Astrocyte (in vitro differentiated cells and primary cell): ENCODE results near the gene RASSF6. TPM values are rescaled to one million over a fixed set of nuclear protein-coding genes. Genes with fewer than 3 reads are reported as not detected.

Experiments used
- DNase-seq: peaks from one replicate; pipeline ENCODE4 v3.0.0-alpha.2; 2010; ENCODE audit warnings: low read depth
- FAIRE-seq: peaks from 2 replicates; lab custom pipeline; 2011; peaks lifted over from hg19 to GRCh38; lab: Jason Lieb, UNC
- H2AFZ ChIP-seq: 2 replicates; pipeline ENCODE4 v1.6.0; 2012; ENCODE audit warnings: low read depth, low read length, inconsistent platforms
- H3K27ac ChIP-seq: 2 replicates; pipeline ENCODE4 v1.5.1; 2011; ENCODE audit warnings: low read depth, low read length, inconsistent platforms
- H3K27me3 ChIP-seq: 2 replicates; pipeline ENCODE4 v1.6.0; 2011; ENCODE audit warnings: low read length, inconsistent platforms; ENCODE audit not compliant: insufficient read depth
- H3K36me3 ChIP-seq: 2 replicates; pipeline ENCODE4 v1.5.1; 2011; ENCODE audit warnings: low read length, inconsistent platforms; ENCODE audit not compliant: insufficient read depth
- H3K4me1 ChIP-seq: 2 replicates; pipeline ENCODE4 v1.5.1; 2011; ENCODE audit warnings: low read length, inconsistent platforms; ENCODE audit not compliant: insufficient read depth
- H3K4me2 ChIP-seq: 2 replicates; pipeline ENCODE4 v1.6.0; 2012; ENCODE audit warnings: low read length, inconsistent platforms
- H3K4me3 ChIP-seq: 2 replicates; pipeline ENCODE4 v1.5.1; 2011; ENCODE audit warnings: low read depth, mild to moderate bottlenecking, low read length, inconsistent platforms; ENCODE audit not compliant: insufficient read depth
- H3K79me2 ChIP-seq: 2 replicates; pipeline ENCODE4 v1.6.0; 2012; ENCODE audit warnings: mild to moderate bottlenecking, low read length, inconsistent platforms; ENCODE audit not compliant: insufficient read depth
- H3K9ac ChIP-seq: 2 replicates; pipeline ENCODE4 v1.6.0; 2012; ENCODE audit warnings: mild to moderate bottlenecking, low read length, inconsistent platforms
- H3K9me3 ChIP-seq: 2 replicates; pipeline ENCODE4 v1.5.1; 2012; ENCODE audit warnings: low read depth, mild to moderate bottlenecking, low read length, inconsistent platforms; ENCODE audit not compliant: insufficient read depth
- H4K20me1 ChIP-seq: 2 replicates; pipeline ENCODE4 v1.6.0; 2012; ENCODE audit warnings: low read length, inconsistent platforms; ENCODE audit not compliant: insufficient read depth
- H3K27ac Mint-ChIP-seq: one replicate; pipeline ENCODE4 v1.8.0; 2021; ENCODE audit warnings: mild to moderate bottlenecking, mixed read lengths; ENCODE audit not compliant: unreplicated experiment
- H3K27me3 Mint-ChIP-seq: one replicate; pipeline ENCODE4 v1.8.0; 2021; ENCODE audit warnings: low read depth, mixed read lengths; ENCODE audit not compliant: unreplicated experiment
- H3K36me3 Mint-ChIP-seq: one replicate; pipeline ENCODE4 v1.8.0; 2021; ENCODE audit warnings: low read depth, mixed read lengths; ENCODE audit not compliant: unreplicated experiment
- H3K4me1 Mint-ChIP-seq: one replicate; pipeline ENCODE4 v1.8.0; 2021; ENCODE audit warnings: low read depth, mixed read lengths; ENCODE audit not compliant: unreplicated experiment
- H3K4me3 Mint-ChIP-seq: one replicate; pipeline ENCODE4 v1.8.0; 2021; ENCODE audit warnings: mild to moderate bottlenecking, moderate library complexity, mixed read lengths; ENCODE audit not compliant: unreplicated experiment
- H3K9me3 Mint-ChIP-seq: one replicate; pipeline ENCODE4 v1.8.0; 2021; ENCODE audit warnings: mild to moderate bottlenecking, mixed read lengths; ENCODE audit not compliant: unreplicated experiment
- CTCF ChIP-seq: IDR thresholded peaks from 2 replicates; pipeline ENCODE4 v1.5.1; 2011; ENCODE audit warnings: low read depth, mild to moderate bottlenecking, inconsistent platforms, low read length, moderate library complexity; ENCODE audit not compliant: insufficient read depth
- EZH2 ChIP-seq: IDR thresholded peaks from 2 replicates; pipeline ENCODE4 v1.6.1; 2012; ENCODE audit warnings: mild to moderate bottlenecking, low read length, inconsistent platforms; ENCODE audit not compliant: insufficient read depth
- total RNA-seq: library from RNA; stranded (reverse); gene quantifications from 2 replicates; pipeline ENCODE4 v1.2.1, GENCODE V29; 2021

The RASSF6 gene
- total RNA-seq, 1 donor from 2014 or later, result 0.14 TPM

- FAIRE-seq, result no peak
- Histone ChIP-seq H3K4me3 (no peak overlapping the region), H4K20me1 (no peaks in the 10 kb centered on the region), H2AFZ (no peak overlapping the region), H3K9ac (no peak overlapping the region), H3K4me1 (peaks cover 15% of the 10 kb centered on the region), H3K27me3 (no peaks in the 10 kb centered on the region), H3K79me2 (no peaks in the 10 kb centered on the region), H3K36me3 (no peaks in the 10 kb centered on the region), H3K4me2 (no peak overlapping the region), H3K27ac (no peak overlapping the region), H3K9me3 (no peaks in the 10 kb centered on the region)
- no peak for DNase-seq
- peak overlapping the region; percentile 26 for H3K27ac Mint-ChIP-seq
- no peak for TF ChIP-seq CTCF
- no peak for TF ChIP-seq EZH2
- no peaks in the 10 kb centered on the region for H3K27me3 Mint-ChIP-seq
- H3K9me3 Mint-ChIP-seq, result no peaks in the 10 kb centered on the region
- H3K36me3 Mint-ChIP-seq, result no peaks in the 10 kb centered on the region
- peaks cover 30% of the 10 kb centered on the region for H3K4me1 Mint-ChIP-seq
- H3K4me3 Mint-ChIP-seq, result no peak overlapping the region
Observed at GRCh38 chr4:73663576-73663975, 43.3 kb upstream of the RASSF6 start.

GRCh38 chr4:73662709-73663546, 42.7 kb upstream of the RASSF6 start:
- no peaks in the 10 kb centered on the region for H3K36me3 Mint-ChIP-seq
- peaks cover 27% of the 10 kb centered on the region for H3K4me1 Mint-ChIP-seq
- TF ChIP-seq EZH2 (no peak), CTCF (peak; percentile 63)
- peak; percentile 55 for FAIRE-seq
- H3K4me3 ChIP-seq, result no peak overlapping the region
- DNase-seq, result peak; percentile 50
- H3K27ac ChIP-seq, result peak overlapping the region; percentile 71
- H2AFZ ChIP-seq, result no peak overlapping the region
- H3K4me3 Mint-ChIP-seq, result no peak overlapping the region
- H3K27ac Mint-ChIP-seq, result peak overlapping the region; percentile 95
- H3K36me3 ChIP-seq, result no peaks in the 10 kb centered on the region
- peak overlapping the region; percentile 40 for H3K4me2 ChIP-seq
- H4K20me1 ChIP-seq, result no peaks in the 10 kb centered on the region
- H3K9me3 Mint-ChIP-seq, result no peaks in the 10 kb centered on the region
- no peaks in the 10 kb centered on the region for H3K9me3 ChIP-seq
- peaks cover 15% of the 10 kb centered on the region for H3K4me1 ChIP-seq
- H3K27me3 ChIP-seq, result no peaks in the 10 kb centered on the region
- no peaks in the 10 kb centered on the region for H3K27me3 Mint-ChIP-seq
- no peak overlapping the region for H3K9ac ChIP-seq
- no peaks in the 10 kb centered on the region for H3K79me2 ChIP-seq

- Histone ChIP-seq H3K79me2 (no peaks in the 10 kb centered on the region), H3K4me2 (peak overlapping the region; percentile 40), H4K20me1 (no peaks in the 10 kb centered on the region), H3K27me3 (no peaks in the 10 kb centered on the region), H3K36me3 (no peaks in the 10 kb centered on the region), H3K4me1 (peaks cover 15% of the 10 kb centered on the region), H3K9me3 (no peaks in the 10 kb centered on the region), H3K9ac (peak overlapping the region; percentile 17), H3K4me3 (no peak overlapping the region), H3K27ac (peak overlapping the region; percentile 71), H2AFZ (no peak overlapping the region)
- H3K4me3 Mint-ChIP-seq, result no peak overlapping the region
- peaks cover 27% of the 10 kb centered on the region for H3K4me1 Mint-ChIP-seq
- TF ChIP-seq EZH2 (no peak), CTCF (peak; percentile 36)
- DNase-seq, result peak; percentile 100
- H3K36me3 Mint-ChIP-seq, result no peaks in the 10 kb centered on the region
- peak; percentile 94 for FAIRE-seq
- H3K27ac Mint-ChIP-seq, result peak overlapping the region; percentile 95
- no peaks in the 10 kb centered on the region for H3K27me3 Mint-ChIP-seq
- H3K9me3 Mint-ChIP-seq, result no peaks in the 10 kb centered on the region
Observed at GRCh38 chr4:73661646-73662119, 41.4 kb upstream of the RASSF6 start.
